Liver (tissue), 2 donors: ENCODE results near the gene DNAJC5.

Experiments
- MAX ChIP-seq: IDR thresholded peaks from 2 replicates; pipeline ENCODE4 v1.6.1; 2016; ENCODE audit warnings: antibody characterized with exemption
- TF ChIP-seq, protein P1 (sequence below): fragments of 150-350 bp; IDR thresholded peaks from 2 replicates; pipeline ENCODE4 v1.5.1; 2017; ENCODE audit warnings: improper control_type of control experiment, low read depth, low read length; ENCODE audit not compliant: missing input control
- donor health status: healthy.

- TF ChIP-seq, protein P1, sequence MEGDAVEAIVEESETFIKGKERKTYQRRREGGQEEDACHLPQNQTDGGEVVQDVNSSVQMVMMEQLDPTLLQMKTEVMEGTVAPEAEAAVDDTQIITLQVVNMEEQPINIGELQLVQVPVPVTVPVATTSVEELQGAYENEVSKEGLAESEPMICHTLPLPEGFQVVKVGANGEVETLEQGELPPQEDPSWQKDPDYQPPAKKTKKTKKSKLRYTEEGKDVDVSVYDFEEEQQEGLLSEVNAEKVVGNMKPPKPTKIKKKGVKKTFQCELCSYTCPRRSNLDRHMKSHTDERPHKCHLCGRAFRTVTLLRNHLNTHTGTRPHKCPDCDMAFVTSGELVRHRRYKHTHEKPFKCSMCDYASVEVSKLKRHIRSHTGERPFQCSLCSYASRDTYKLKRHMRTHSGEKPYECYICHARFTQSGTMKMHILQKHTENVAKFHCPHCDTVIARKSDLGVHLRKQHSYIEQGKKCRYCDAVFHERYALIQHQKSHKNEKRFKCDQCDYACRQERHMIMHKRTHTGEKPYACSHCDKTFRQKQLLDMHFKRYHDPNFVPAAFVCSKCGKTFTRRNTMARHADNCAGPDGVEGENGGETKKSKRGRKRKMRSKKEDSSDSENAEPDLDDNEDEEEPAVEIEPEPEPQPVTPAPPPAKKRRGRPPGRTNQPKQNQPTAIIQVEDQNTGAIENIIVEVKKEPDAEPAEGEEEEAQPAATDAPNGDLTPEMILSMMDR, result no peak
- TF ChIP-seq MAX, result no peak
Measured at GRCh38 chr20:63885264-63886053, 9.5 kb upstream of the DNAJC5 start.
